Colonic mucosa (tissue), 4 donors: ENCODE data around the gene PPP2R2D. TPM values are rescaled to one million over a fixed set of nuclear protein-coding genes. Genes with fewer than 3 reads are reported as not detected.
A peak's percentile ranks its signal among the peaks of the same experiment; 100 is the strongest.

Source experiments
- DNase-seq: peaks from one replicate; pipeline ENCODE4 v3.0.0-alpha.2; 2020
- H3K27ac ChIP-seq: fragments of 200-600 bp; one replicate; pipeline ENCODE4 v1.8.0; 2021
- H3K27me3 ChIP-seq: fragments of 200-600 bp; one replicate; pipeline ENCODE4 v1.8.0; 2021
- H3K36me3 ChIP-seq: fragments of 200-600 bp; one replicate; pipeline ENCODE4 v1.8.0; 2021
- H3K4me1 ChIP-seq: fragments of 200-600 bp; one replicate; pipeline ENCODE4 v1.8.0; 2021; ENCODE audit warnings: mild to moderate bottlenecking
- H3K4me3 ChIP-seq: fragments of 200-600 bp; one replicate; pipeline ENCODE4 v1.8.0; 2021
- H3K9ac ChIP-seq, 2 donors: one replicate each; pipeline ENCODE4 v1.7.0; 2013; ENCODE audit warnings: control low read depth in 2 of 2, low read depth in 2 of 2, low read length in 2 of 2
- H3K9me3 ChIP-seq: fragments of 200-600 bp; one replicate; pipeline ENCODE4 v1.8.0; 2021
- intact Hi-C: fragments of 100-400 bp; cut with DNase I; formaldehyde crosslinking; loops from one replicate; pipeline ENCODE4 v1.14.1; 2022
- total RNA-seq, 2 donors: library from RNA; stranded (reverse); fragmentation: NEBNext Ultra II Directional in 1 of 2; extraction: Animal tissue kit (Norgen Biotek cat#: 25700) in 1 of 2; gene quantifications; one replicate each; pipeline ENCODE4 v1.2.1, GENCODE V29; 2021
- TF ChIP-seq, protein P1 (sequence below): fragments of 200-600 bp; IDR thresholded peaks from one replicate; pipeline ENCODE4 v1.8.0; 2022; ENCODE audit warnings: antibody characterized with exemption, mild to moderate bottlenecking
- donor health status: healthy.
- donor health status: DM: no; HTN: no; CAD: no.
- donor health status: DM: no; HTN: no; CAD: no.

The PPP2R2D gene
- total RNA-seq, 2 donors from 2014 or later: 28.1 to 30.6 TPM

DNA sequence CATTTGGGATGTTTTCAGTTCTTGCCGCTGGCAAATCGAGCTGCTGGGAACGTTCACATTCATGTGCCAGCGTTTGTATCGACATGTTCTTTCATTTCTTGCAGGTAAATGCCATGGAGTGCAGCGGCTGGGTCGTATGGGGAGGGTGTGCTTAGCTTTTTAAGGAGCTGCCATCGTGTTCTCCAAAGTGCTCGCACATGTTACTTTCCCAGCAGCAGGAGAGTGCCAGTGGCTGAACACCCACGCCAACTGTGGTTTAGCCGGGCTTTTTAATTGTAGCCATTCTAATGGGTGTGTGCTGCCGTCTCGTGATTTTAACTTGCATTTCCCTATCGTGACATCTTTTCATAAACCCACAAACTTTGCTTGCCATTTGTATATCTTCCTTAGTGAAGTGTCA lies 92.5 kb downstream of the PPP2R2D start:
- DNase-seq: no peak

DNA sequence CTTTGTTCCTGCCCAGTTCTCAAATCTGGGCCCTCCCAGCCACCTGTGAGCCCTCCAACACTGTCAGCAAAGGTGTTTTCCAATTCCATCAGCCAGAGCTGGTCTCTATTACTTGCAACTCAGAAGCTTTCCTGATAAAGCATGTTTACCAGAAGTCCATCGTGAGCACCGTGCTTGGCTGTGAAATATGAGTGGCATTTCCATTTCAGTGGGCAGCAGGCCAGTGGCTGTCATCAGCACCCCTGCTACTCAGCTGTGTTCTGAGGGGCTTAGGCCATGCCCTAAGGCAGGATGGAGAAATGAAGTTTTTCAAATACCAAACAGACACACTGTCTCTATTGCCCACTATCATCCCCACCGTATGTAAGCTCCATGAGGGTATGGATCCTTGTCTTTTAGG lies 93.6 kb downstream of the PPP2R2D start:
- no peak overlapping the region for H3K9ac ChIP-seq
- TF ChIP-seq, protein P1, sequence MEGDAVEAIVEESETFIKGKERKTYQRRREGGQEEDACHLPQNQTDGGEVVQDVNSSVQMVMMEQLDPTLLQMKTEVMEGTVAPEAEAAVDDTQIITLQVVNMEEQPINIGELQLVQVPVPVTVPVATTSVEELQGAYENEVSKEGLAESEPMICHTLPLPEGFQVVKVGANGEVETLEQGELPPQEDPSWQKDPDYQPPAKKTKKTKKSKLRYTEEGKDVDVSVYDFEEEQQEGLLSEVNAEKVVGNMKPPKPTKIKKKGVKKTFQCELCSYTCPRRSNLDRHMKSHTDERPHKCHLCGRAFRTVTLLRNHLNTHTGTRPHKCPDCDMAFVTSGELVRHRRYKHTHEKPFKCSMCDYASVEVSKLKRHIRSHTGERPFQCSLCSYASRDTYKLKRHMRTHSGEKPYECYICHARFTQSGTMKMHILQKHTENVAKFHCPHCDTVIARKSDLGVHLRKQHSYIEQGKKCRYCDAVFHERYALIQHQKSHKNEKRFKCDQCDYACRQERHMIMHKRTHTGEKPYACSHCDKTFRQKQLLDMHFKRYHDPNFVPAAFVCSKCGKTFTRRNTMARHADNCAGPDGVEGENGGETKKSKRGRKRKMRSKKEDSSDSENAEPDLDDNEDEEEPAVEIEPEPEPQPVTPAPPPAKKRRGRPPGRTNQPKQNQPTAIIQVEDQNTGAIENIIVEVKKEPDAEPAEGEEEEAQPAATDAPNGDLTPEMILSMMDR: no peak
- H3K9me3 ChIP-seq: no peaks in the 10 kb centered on the region
- intact Hi-C loops: no loop called here
- no peaks in the 10 kb centered on the region for H3K36me3 ChIP-seq
- H3K27ac ChIP-seq: no peak overlapping the region
- H3K4me1 ChIP-seq: no peaks in the 10 kb centered on the region
- no peak for DNase-seq
- no peaks in the 10 kb centered on the region for H3K27me3 ChIP-seq
- H3K4me3 ChIP-seq: no peak overlapping the region

More for the DNA sequence above, 92.5 kb downstream of the PPP2R2D start:
- Histone ChIP-seq H3K36me3 (no peaks in the 10 kb centered on the region), H3K4me3 (no peak overlapping the region), H3K9me3 (no peaks in the 10 kb centered on the region), H3K4me1 (no peaks in the 10 kb centered on the region), H3K27me3 (no peaks in the 10 kb centered on the region), H3K27ac (no peak overlapping the region), H3K9ac (no peak overlapping the region)
- TF ChIP-seq, protein P1: no peak
- intact Hi-C loops: no loop called here

DNA sequence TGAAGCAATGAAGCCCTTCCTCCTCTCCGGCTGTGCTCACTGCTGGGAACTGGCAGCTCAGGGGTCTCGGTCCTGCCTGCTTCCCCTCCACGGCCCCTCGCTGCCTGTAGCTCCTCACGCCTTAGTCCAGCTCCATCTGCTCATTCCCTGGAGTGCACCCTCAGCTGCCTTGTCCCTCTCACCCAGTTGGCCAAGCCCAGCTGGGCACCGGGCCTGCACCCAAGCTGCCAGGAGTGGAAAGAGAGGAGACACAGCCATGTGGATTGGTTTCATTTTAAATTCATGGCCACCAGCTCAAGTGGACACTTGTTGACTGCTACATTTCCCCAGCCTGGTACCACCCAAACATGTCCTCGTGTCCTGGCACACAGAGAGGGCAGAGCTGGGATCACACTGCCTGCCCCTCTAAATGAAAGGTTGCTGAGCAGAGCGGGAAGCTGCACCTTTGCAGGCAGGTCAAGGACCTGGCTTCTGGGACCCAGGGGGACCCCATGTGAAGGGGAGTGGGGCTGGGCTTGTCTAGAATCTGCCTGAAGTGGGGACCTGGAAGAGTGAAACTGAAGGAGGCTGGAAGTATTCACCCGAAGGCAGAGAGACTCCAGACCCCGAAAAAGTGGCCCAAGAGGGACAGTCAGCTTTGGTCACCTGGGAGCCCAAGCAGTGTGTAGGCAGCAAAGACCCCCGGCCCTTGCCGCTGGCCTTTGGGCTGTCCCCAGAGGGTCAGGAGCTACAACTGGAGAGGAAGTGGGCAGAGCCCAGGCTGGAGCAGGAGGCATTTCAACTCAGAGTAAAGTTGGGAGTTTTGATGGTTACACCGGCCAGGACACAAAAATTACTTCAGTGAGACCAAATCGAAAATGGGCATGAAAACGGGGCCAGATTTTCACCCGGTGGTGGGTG lies 95.9 kb downstream of the PPP2R2D start:
- Histone ChIP-seq H3K36me3 (no peaks in the 10 kb centered on the region), H3K27me3 (no peaks in the 10 kb centered on the region), H3K9me3 (no peaks in the 10 kb centered on the region), H3K4me1 (no peaks in the 10 kb centered on the region), H3K4me3 (no peak overlapping the region), H3K27ac (no peak overlapping the region), H3K9ac (no peak overlapping the region)
- intact Hi-C loops: no loop called here
- TF ChIP-seq, protein P1: no peak
- DNase-seq: no peak

DNA sequence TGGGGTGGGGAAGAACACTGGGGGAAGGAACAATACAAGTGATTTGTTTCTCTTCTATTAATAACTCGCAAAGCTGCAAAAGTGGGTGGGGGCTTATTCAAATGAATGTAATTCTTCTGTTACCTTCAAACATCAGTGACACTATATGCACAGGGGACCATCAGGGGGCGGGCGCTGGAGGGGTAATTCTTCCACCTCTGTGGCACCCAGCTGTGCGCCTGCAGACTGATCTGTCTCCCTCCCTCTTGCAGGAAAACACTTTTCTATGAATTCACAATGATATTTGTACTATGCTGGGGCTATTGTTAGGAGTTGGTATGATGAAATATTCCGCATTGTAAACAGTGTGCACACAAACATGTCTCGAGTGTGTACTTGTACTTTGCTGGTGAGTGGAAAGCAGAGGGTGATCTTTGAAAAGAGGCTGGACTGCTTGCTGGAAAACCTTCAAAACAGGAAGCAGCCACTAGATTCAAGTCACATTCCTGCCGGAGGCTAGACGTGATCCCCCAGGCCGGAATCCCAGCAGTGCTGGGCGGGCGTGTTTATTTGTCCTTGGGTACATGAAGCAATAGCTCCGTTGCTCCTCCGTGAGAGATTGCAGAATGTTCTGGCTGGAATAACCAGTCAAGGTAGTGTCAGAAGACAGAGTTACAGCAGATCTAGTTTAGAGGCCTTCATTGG lies 96.7 kb downstream of the PPP2R2D start:
- Histone ChIP-seq H3K27me3 (no peaks in the 10 kb centered on the region), H3K27ac (no peak overlapping the region), H3K36me3 (no peaks in the 10 kb centered on the region), H3K4me3 (no peak overlapping the region), H3K9ac (no peak overlapping the region), H3K4me1 (no peaks in the 10 kb centered on the region), H3K9me3 (no peaks in the 10 kb centered on the region)
- intact Hi-C loops: no loop called here
- TF ChIP-seq, protein P1: no peak
- peak; percentile 47 for DNase-seq

DNA sequence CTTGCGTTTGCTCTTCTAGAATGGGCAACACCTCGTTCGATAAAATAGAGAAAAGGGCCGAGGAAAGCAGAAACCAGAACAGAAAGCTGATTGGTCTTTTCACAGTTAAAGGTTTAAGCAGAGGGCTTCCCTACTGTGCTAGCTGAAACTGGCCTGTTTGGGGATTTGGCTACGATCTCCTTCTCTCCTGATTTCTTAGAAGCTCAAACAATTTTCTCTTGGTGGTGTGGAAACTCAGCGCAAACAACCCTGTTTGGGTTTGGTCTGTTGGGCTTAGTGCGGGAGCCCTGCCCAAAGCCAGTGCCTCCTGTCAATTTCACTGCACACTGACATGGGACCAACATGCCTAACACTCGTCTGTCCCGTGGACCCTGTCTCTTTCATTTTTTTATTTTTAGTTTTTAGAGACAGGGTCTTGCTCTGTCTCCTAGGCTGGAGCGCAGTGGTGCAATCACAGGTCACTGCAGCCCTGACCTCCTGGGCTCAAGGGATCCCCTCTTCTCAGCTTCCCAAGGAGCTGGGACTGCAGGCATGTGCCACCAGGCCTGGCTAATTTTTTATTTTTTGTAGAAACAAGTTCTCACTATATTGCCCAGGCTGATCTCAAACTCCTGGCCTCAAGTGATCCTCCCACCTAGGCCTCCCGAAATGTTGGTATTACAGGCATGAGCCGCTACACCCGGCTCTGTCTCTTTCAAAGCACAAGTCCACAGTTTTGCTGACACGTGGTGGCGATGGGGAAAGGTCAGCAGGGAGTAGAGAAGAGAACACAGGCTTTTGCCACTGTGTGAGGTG lies 97.4 kb downstream of the PPP2R2D start:
- no peak overlapping the region for H3K9ac ChIP-seq
- no peak for DNase-seq
- no peak overlapping the region for H3K4me3 ChIP-seq
- no peaks in the 10 kb centered on the region for H3K4me1 ChIP-seq
- intact Hi-C loops: no loop called here
- no peak overlapping the region for H3K27ac ChIP-seq
- no peaks in the 10 kb centered on the region for H3K27me3 ChIP-seq
- no peaks in the 10 kb centered on the region for H3K36me3 ChIP-seq
- no peaks in the 10 kb centered on the region for H3K9me3 ChIP-seq
- TF ChIP-seq, protein P1: no peak
